ENCODE data around the gene NCAPD2.

Gene NCAPD2

GRCh38 chr12:6542209-6543009 is 48.5 kb downstream of the NCAPD2 start:
- DNase-seq (ENCODE audit: low read depth) = no peak
- no peak overlapping the region for H3K4me3 ChIP-seq (ENCODE audit: control insufficient read depth, low read depth, low read length)
- no peak for TF ChIP-seq CTCF (conservative IDR thresholded peaks at IDR 0.05; ENCODE audit: control insufficient read depth, insufficient read depth, low read depth, low read length)

GRCh38 chr12:6546016-6546415 is 52.1 kb downstream of the NCAPD2 start:
- no peak for TF ChIP-seq CTCF (conservative IDR thresholded peaks at IDR 0.05; ENCODE audit: control insufficient read depth, insufficient read depth, low read depth, low read length)
- no peak for DNase-seq (ENCODE audit: low read depth)
- H3K4me3 ChIP-seq (ENCODE audit: control insufficient read depth, low read depth, low read length) = no peak overlapping the region

- DNase-seq (ENCODE audit: low read depth) = no peak
- peak overlapping the region; percentile 35 for H3K4me3 ChIP-seq (ENCODE audit: control insufficient read depth, low read depth, low read length)
- no peak for TF ChIP-seq CTCF (conservative IDR thresholded peaks at IDR 0.05; ENCODE audit: control insufficient read depth, insufficient read depth, low read depth, low read length)
These were observed 53.7 kb downstream of the NCAPD2 start for GRCh38 chr12:6547566-6547965.

- TF ChIP-seq CTCF (conservative IDR thresholded peaks at IDR 0.05; ENCODE audit: control insufficient read depth, insufficient read depth, low read depth, low read length) = no peak
- H3K4me3 ChIP-seq (ENCODE audit: control insufficient read depth, low read depth, low read length) = peak overlapping the region; percentile 35
- peak; percentile 89 for DNase-seq (ENCODE audit: low read depth)
These were observed 54.1 kb downstream of the NCAPD2 start for GRCh38 chr12:6547987-6548386.

- H3K4me3 ChIP-seq (ENCODE audit: control insufficient read depth, low read depth, low read length) = peak overlapping the region; percentile 4
- no peak for DNase-seq (ENCODE audit: low read depth)
- TF ChIP-seq CTCF (conservative IDR thresholded peaks at IDR 0.05; ENCODE audit: control insufficient read depth, insufficient read depth, low read depth, low read length) = no peak
These were observed 54.7 kb downstream of the NCAPD2 start for GRCh38 chr12:6548556-6548955.

GRCh38 chr12:6548966-6549683 is 55.2 kb downstream of the NCAPD2 start:
- H3K4me3 ChIP-seq (ENCODE audit: control insufficient read depth, low read depth, low read length) = peak overlapping the region; percentile 4
- no peak for TF ChIP-seq CTCF (conservative IDR thresholded peaks at IDR 0.05; ENCODE audit: control insufficient read depth, insufficient read depth, low read depth, low read length)

More at GRCh38 chr12:6548966-6549683, 55.2 kb downstream of the NCAPD2 start:
- peak; percentile 91 for DNase-seq (ENCODE audit: low read depth)
